Right kidney (tissue), 1 donor: ENCODE measurements around the gene BOD1L1.

ENCODE experiments used
- DNase-seq: peaks from one replicate; pipeline ENCODE4 v3.0.0-alpha.2; 2016

BOD1L1 gene

DNA sequence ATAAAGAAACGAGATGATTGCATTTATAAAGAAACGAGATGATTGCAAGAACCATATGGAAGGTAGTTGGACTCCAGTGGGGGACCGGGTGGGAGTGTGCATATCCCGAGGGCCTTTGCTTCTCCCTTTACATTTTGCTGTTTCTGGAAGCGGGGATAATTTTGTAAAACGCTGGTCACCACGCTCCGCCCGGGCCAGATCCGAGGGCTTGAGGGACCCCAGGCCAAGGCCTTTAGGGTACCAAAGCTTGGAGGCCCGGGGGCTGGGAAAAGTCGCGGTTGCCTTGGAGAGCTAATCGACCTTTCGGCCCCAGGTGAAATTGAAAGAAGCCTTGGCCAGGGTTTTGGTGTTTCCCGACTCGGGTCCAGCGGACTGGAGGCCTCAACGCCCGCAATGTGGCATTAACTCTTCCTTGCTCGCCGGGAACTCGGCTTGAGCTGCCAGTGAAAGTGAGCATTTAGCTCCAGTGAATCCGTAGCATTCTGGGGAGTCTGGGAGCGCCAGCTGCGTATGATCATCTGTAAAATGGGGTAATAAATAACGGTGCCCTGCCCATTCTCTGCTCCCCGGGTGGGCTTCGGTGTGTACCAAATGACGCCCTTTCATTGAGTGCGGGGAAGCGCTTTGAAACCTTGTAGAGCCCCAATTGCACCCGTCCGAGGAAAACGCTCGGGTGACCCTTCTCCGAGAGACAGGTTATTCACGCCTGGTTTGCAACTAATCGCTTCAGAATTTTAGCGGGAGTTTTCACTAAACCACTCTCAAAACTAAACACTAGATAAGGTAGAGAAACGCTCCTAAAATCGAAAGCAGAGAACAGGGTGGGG lies 87.7 kb downstream of the BOD1L1 start:
- DNase-seq = peak; percentile 61

DNA sequence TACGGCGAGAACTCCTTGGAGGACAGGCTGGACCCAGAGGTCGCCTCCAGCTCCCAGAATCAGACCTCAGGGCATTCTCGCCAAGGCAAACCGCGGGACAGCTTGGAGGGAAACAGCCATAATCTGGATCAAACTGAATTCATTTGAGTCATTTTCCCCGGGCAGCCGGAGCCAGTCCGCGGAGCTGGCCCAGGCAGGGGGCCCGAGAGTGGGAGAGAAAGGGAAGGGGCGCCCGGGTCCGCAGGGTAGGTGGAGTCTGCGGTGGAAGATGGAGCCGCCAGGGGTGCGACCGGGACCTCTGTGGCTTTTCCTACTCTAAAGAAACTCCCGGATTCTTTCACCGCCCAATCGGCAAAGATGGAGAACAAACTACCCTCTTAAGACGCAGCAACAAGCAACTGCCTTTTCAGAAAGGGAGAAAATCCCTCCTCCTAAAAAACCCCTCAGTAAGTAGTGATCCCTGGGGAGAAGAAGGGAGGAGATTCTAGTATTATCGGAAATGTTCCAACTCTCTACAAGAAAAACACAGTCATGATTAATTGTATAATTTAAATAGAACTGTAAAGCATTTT lies 88.4 kb downstream of the BOD1L1 start:
- peak; percentile 66 for DNase-seq

DNA sequence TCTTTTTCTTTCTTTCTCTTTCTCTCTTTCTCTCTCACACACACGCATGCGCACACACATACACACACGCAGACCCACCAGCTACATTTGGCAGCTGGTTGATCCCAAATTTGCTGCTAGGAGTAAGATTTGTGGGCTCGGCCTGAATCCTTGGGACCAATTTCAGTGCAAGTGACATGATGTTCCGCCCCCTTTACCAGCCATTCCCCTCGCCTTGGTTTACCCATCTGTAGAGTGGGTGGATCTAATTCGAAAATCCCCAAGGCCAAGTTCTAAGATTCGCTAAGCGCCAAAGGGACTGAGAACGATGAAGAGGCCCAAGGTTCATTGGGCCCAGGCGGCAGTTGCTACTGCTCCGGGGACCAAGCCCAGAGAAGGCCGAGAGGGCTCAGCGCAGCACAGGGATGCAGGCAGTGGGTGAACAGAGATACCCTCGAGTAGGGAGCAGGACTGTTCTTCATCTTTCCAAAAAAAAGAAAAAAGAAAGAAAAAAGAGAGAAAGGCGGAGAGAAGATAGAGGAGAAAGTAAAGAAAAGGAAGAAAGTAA lies 89.0 kb downstream of the BOD1L1 start:
- no peak for DNase-seq

DNA sequence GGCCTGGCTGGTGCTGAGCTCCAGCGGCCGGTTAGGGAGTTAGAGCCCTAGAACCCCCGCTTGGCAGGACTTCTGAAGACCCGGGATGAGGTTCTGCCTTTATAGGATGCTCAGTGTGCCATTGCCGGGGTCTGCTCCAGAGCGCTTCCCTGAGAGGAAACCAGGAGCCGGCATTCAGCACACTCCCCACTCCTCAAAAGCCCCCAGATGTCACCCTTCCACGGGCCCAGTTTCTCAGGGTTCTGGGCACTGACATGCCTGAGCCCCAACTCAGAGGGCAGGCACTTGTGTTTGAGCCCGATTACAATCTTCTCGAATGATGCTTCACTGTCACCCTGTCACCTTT lies 89.7 kb downstream of the BOD1L1 start:
- peak; percentile 15 for DNase-seq

DNA sequence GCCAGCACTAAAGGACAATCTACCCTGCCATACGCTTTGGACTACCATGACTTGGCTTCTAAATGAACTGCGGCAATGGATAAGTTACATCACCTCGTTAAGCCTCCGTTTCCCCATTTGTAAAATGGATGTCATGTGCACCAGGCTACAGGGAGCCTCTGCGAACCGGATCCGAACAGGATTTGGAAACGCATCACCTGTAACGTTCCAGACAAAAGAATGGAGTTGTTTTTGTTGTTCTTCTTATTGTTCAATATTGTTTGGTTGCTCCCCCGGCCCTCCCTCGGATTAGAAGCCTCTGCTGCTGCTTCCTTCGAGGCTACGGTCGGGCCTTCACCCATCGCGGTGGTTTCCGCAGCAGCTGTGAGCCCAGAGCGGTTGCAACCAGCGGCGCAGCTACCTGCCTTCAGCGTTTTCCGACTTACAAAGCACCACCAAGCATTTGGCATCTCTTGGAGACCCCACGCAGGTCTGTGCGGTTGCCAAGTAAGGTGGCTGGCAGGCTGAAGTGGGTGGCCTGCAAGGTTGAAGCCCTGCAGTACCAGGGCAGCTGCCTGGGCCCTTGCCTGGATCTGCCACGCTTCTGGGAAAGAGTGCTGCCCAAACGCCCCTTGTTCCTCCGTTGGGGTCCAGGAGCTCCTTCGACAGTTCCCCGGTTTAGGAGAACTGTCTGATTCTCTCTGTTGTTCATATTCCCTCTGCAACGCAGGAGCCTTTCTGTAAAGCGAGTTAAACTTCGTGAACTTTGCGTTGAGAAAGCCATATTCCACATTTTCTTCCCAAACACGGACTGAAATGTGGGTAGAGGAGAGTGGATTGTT lies 90.3 kb downstream of the BOD1L1 start:
- peak; percentile 25 for DNase-seq

DNA sequence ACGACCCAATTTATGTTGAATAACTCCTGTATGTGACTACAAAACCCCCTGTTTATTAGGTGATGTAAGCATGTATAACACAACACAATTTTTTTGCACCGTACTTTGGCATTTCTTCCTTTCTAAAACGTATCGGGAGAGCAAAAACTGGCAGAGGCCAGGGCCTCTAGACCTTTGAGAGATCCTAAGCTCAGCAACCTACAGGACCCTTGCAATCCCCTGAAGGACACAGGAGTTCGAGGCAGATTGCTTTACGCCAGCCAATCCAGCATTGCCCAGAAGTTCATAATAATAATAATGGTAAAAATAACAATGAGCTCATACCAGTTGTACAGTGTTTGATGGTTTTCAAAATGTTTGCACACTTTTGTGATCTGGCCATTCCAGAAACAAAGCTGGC lies 90.9 kb downstream of the BOD1L1 start:
- no peak for DNase-seq

DNA sequence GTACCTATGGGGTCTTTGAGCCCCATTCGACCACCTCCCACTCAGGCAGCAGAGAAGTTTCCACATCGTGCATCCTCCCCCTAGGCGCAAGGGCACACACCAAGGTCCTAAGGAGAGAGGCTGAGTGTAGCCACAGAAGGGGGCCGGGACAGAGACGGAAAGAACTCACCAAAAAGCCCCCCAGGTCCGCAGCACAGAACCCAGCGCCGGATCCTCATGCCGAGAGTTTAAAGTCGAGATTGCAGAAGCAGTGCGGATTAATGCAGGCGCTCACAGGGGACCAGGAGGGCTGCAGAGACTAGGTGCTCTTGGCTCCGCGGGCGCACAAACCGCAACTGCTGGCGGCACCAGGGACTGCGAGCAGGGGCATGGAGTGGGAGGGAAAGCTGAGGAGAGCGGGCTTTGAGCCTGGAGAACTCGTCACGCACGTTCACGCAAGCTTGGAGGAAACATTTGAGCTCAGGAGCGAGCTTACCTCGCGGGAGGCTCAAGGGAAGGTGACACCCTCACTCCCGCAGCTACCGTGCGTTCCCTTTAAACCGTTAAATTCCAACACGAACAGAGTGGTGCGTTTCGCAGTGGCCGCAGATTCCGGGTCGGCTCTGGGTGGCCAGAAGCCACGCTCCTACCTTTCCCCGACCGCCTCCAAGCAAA lies 91.7 kb downstream of the BOD1L1 start:
- DNase-seq = peak; percentile 37

DNA sequence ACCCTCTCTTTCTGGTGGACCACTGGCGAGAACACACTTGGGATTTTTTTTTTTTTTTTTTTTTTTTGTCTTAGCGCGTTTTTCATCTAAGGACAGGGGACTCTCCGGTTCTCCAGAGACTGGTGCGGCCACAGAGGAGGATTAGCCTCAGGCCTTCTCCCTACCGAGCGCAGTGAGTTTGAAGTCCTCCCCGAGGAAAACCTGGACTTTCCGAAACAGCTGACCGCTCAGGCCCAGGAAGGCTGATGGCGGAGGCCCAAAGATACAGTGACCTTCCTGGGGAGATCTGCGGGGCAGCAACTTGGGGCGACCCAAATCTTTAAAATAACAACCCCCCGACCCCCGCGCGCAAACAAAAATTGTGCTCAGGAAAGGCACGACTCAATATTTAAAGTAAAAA lies 92.4 kb downstream of the BOD1L1 start:
- peak; percentile 17 for DNase-seq

DNA sequence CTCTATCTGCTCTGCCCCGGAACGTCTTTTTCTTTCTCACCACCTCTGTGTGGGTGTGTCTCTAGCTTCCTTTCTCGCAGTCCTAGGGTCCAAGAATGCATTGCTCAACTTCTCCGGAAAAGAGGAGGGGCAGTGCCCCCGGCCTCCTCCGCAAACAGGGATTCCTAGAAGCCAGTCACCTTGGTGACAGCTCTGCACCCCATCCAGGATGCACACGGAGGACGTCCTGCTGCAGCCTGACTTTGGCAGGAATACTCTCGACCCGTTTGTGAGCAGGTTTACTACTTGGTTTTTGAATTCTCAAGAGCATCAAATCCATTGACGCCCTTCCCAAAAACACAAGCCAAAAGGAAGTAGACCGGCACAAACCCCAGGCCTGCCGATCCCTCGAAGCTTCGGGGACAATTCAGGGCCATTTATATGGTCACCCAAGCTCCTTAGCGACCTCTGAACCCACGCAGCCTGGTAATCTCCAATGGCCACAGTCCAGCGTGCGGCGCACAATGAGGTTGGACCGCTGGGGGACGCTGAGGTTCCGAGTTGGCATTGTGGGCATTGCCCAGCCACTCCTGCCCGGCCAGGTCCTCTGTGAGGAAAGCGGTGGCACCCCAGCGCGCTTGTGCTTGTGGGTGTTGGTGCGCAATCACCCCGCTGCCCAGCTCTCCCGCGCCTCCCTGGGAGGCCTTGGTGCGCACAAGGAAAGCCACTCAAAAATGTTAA lies 93.0 kb downstream of the BOD1L1 start:
- DNase-seq = peak; percentile 34

DNA sequence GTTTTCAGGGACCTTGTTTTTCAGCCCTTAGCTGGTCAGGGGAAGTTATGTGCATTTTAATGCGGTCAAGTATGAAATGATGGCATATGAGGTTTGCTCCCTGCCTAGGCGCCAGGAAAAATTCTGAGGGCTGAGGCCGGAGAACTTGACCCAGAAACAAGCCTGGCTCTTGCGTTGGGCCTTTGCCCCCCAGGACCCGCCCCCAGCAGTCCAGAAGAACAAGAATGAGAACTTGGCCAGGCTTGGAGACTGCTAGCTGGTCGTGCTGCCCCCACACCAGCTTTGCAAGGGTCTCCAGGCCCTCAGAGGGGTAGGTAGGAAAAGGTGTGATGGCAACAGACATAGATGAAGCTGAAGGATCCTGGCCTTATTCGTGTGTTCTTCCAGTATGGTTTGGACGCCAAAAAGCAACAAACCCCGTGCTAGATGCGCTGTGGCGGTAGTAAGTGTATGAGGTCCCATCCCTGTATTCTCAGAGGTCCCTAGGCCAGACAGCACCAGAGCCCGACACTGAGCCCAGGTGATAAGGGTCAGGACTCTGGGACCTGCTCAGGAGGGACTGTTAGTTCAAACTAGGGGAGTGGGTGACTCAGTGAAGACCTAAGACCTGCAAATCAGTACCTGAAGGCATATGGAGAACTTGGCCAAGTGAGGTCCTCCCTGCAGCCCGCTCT lies 93.7 kb downstream of the BOD1L1 start:
- peak; percentile 15 for DNase-seq

DNA sequence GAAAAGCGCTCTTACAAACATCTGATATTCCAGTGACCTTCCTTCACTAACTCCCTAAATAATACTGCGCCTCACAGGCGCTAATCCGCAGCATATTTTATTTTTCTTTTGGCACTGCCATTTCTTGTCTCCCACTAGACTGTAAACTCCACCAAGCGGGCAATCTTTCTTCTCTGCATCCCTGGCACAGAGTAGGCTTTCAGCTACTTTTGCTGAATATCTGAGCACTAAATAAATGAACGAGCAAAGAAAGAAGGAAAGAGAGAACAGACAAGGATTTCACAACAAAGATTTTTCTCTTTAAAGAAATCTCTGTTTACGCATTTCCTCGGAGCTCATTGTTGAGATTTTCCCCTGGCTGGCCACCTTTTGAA lies 95.9 kb downstream of the BOD1L1 start:
- DNase-seq = peak; percentile 15

DNA sequence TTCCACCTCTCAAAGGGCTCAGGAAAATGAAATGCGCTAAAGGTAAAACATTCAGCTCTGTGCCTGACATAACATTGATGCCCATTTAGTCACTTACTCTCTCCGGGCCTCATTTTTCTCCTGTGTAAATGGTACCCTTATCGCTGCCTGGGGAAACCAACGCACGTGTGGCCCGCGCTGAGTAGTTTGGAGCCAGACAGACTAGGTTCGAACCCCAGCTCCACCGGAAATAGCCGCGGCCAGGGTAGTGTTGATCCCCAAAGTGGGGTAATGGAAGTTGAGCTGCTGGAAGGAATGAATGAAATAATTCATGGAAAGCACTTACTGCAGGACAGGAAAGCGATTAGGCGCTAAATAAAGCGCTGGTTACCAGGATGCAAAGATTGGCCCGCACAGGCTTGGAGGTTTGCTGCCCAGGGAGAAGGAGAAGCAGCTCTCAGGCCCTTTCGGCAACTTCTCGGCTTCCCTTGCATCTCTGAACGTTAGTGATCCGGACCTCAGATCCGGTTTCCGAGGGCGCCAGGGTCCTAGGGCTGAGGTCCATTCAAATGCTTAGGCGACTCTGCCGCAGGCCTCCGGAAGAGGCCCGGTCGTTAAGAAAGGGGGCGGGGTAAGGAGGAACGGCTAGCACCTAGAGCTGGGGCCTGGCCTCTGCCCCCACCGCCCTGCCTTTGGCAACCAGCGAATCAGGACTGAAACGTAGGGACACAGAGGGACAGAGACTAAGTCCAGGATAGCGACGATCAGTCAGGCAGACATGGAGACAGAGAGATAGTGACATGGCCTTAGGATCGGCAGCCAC lies 96.5 kb downstream of the BOD1L1 start:
- peak; percentile 30 for DNase-seq

DNA sequence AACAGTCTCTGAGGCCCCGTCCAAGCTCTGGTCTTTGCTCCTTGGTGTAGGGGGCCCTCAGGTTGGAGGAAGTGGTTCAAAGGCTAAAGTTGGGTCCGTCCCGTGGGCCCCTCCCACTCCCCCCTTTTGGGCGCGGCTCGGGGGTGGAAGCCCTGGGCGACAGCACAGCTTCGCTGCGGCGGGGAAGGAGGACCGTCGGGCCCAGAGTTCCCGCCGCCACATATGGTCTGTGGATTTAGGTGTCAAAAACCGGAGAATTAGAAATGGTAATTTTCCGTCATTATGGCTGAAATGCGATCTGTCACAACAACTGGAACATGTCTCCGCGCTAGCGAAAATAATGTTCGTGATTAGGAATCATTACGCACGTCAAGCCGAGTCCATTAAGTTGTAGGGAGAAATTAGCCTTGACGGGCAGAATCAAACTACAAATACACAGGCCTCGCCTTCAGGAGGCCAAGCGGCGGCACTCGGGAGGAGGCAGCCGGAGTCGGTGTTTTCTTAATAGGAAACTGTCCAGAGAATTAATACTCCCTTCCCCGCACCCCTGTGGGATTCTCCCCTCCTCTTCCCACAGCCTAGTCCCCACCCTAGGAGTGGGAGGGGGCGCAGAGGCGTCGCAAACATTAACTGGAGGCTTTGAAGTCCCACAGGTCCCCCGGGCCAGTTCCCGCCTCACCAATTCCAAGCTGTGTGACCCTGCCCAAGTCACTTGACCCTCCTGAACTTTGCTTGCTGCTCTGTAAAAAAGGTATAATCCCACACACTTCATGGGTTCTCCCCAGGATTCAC lies 98.2 kb downstream of the BOD1L1 start:
- DNase-seq = peak; percentile 44

DNA sequence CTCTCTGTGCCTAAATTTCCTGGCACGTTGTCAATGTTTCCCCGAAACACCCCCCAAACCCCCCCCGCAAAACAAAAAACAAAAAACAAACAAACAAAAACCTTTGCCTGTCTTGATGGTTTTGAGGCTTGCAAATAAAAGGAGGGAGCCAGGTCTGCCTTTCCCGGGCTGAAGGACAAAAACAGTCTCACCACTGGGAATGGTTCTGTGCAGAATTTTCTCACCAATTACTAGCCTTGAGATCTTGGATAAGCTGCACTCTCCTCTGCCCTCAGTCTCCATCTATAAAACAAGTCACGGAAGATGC lies 98.8 kb downstream of the BOD1L1 start:
- DNase-seq = no peak

DNA sequence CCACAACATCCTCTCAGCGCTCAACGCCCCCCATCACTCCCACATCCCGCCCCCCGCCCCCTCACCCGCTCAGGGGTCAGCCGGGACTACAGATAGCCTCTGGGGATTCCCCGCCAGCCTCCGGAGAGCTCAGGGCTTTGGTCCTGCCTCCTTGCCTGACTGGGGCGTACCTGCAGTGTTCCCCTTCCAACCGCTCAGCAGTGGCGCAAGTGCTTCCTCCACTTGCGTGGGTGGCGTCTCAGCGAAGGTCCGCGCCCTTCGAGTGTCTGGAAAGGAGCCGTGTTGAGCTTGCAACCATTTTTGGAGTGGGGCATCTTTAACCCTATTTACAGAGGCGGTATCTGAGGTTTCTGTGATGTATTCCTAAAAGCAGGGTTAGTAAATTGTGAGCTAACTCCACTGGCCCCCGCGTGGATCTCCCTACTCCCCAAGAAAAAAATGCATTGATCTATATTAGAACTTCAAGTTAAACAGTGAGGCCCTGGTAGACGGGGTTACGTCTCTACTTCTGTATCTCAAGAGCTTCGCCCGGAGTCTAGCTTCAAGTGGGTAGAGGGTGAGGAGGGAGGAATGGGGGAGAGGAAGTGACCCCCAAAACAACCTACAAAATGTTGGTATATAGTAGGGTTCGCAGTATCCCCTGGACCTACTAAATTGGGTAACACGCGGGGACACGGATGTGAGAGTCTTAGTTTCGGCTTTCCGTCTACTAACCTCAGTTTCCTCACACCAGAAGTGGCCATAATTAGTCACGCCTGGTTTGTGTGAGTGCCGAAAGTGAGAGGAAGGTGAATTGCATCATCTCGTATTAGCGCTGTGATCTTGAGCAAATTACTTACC lies 99.3 kb downstream of the BOD1L1 start:
- DNase-seq = no peak

DNA sequence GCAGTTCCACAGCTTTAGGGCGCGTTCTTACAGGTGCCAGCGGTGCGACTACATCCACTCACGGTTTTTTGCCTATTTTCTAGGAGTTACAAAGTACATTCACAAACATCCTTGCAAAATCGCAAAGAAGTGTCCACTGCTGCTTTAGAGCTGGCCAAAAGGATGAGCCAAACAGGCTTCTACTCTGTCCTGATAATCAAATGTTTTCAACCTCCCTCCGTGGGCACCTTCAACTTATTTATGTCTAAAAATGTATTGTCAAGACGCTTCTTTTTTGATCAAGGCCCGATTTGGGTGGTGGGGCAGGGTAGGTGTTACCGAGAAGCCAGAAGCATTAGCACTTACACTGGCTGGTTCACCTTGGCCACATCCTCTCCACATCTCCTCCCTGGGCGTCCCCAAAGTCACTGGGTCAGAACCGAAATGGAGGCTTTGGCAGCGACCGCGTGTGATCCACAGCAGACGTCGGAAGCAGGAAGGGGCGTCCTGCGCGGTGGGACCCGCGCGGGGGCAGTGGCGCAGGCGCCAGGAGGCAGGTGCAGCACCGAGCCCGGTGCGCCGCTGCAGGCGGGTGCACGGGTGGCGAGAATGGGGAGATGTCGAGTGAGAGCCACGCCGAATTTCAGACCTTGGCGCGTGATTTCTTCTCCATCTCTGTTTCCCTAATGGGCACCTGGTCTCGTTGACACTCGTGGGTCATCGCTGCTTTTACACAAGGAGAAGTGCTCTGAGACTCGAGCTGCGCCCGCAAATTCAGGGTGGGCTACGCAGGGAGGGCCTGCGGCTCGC lies 100.1 kb downstream of the BOD1L1 start:
- DNase-seq = peak; percentile 47

DNA sequence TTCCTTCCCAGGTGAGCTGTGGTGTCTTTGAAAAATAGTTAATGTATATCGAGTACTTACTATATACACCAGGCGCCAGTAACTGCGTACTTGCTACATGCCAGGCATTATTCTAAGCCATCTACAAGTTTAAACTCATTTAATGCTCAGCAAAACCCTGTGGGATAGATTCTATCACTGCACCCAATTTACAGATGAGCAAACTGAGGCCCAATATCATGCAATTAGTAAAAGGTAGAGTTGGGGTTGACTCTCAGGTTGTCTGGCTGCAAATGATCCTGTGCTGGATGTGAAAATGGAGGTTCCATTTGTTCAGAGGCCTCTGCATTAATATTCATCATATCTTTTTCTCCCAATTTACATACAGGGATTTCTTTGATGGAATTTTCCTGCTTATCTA lies 100.9 kb downstream of the BOD1L1 start:
- no peak for DNase-seq
